OCI-LY7 (cell line): Measurements from ENCODE around the gene GMNN. TPM values are rescaled to one million over a fixed set of nuclear protein-coding genes. Genes with fewer than 3 reads are reported as not detected.

Source experiments
- BruUV-seq: library from RNA; stranded (reverse); fragments of 400-500 nt; replicated peaks from 2 replicates; lab custom pipeline; 2021; lab: Mats Ljungman, UMichigan
- CTCF ChIA-PET: fragments of 300-600 bp; sonication (Branson Sonifier 250); formaldehyde crosslinking; loops from one replicate; lab custom pipeline; 2022; ENCODE audit warnings: antibody characterized with exemption; ENCODE audit not compliant: unreplicated experiment; lab: Charles Lee
- POLR2A ChIA-PET: fragments of 300-600 bp; sonication (Branson Sonifier 250); formaldehyde crosslinking; loops from one replicate; lab custom pipeline; 2022; ENCODE audit warnings: antibody characterized with exemption; lab: Charles Lee
- DNase-seq: peaks from one replicate; pipeline ENCODE4 v3.0.0-alpha.2; 2015; ENCODE audit warnings: low spot score
- H2AFZ ChIP-seq: fragments of 200-600 bp; sonication (generic), shearing (Covaris generic); 2 replicates; pipeline ENCODE4 v1.6.1; 2014; ENCODE audit warnings: mild to moderate bottlenecking, antibody characterized with exemption, low read length, moderate library complexity
- H3K27ac ChIP-seq: fragments of 200-600 bp; sonication (generic); 2 replicates; pipeline ENCODE4 v1.5.1; 2014; ENCODE audit warnings: mixed run types, low read depth, mild to moderate bottlenecking, moderate library complexity, low read length, inconsistent platforms; ENCODE audit not compliant: poor library complexity, severe bottlenecking
- H3K36me3 ChIP-seq: fragments of 200-600 bp; sonication (generic); 2 replicates; pipeline ENCODE4 v1.6.1; 2014; ENCODE audit warnings: mild to moderate bottlenecking, antibody characterized with exemption, low read length, moderate library complexity, mixed read lengths; ENCODE audit not compliant: insufficient read depth
- H3K4me1 ChIP-seq: fragments of 200-600 bp; sonication (generic); 2 replicates; pipeline ENCODE4 v1.5.1; 2014; ENCODE audit warnings: mild to moderate bottlenecking, low read length; ENCODE audit not compliant: insufficient read depth, poor library complexity, severe bottlenecking
- H3K4me2 ChIP-seq: fragments of 200-600 bp; sonication (generic); 2 replicates; pipeline ENCODE4 v1.6.1; 2014; ENCODE audit warnings: mild to moderate bottlenecking, low read length
- H3K4me3 ChIP-seq: fragments of 200-600 bp; sonication (generic); 2 replicates; pipeline ENCODE4 v1.5.1; 2014; ENCODE audit warnings: mild to moderate bottlenecking, low read depth, low read length; ENCODE audit not compliant: poor library complexity, severe bottlenecking
- H3K79me2 ChIP-seq: fragments of 200-600 bp; sonication (generic); 2 replicates; pipeline ENCODE4 v1.6.1; 2016; ENCODE audit warnings: low read depth, mild to moderate bottlenecking, low read length, moderate library complexity, mixed read lengths; ENCODE audit not compliant: insufficient read depth
- H3K9me2 ChIP-seq: fragments of 200-600 bp; sonication (generic); 2 replicates; pipeline ENCODE4 v1.6.1; 2016; ENCODE audit warnings: mild to moderate bottlenecking, low read length, mixed read lengths; ENCODE audit not compliant: insufficient read depth
- H3K9me3 ChIP-seq: fragments of 200-600 bp; sonication (generic); 2 replicates; pipeline ENCODE4 v1.6.1; 2014; ENCODE audit warnings: mild to moderate bottlenecking, mixed run types, low read length, mixed read lengths
- H4K20me1 ChIP-seq: fragments of 200-600 bp; sonication (generic); 2 replicates; pipeline ENCODE4 v1.6.1; 2014; ENCODE audit warnings: mild to moderate bottlenecking, antibody characterized with exemption, low read length, moderate library complexity, mixed read lengths; ENCODE audit not compliant: insufficient read depth
- CTCF ChIP-seq: fragments of 200-600 bp; sonication (generic); conservative IDR thresholded peaks from 2 replicates; pipeline ENCODE4 v1.5.1; 2014; ENCODE audit warnings: mild to moderate bottlenecking, antibody characterized with exemption, low read length, moderate library complexity, mixed read lengths
- EZH2phosphoT487 ChIP-seq: fragments of 200-600 bp; sonication (generic); IDR thresholded peaks from 2 replicates; pipeline ENCODE4 v1.6.1; 2018; ENCODE audit warnings: low read depth, borderline replicate concordance, mild to moderate bottlenecking, mixed run types, antibody characterized with exemption, low read length, moderate library complexity, mixed read lengths
- intact Hi-C: fragments of 100-400 bp; cut with micrococcal nuclease; formaldehyde crosslinking; loops from one replicate; pipeline ENCODE4 v1.10.0; 2022; ENCODE audit not compliant: unreplicated experiment
- total RNA-seq, 2 experiments: library from RNA; depleted of rRNA in 1 of 2; stranded (reverse); fragments of >200 nt in 1 of 2; shearing (Covaris generic) in 1 of 2; gene quantifications; 2 replicates each; pipeline ENCODE4 v1.2.3, GENCODE V29; 2014 to 2022

The GMNN gene
- total RNA-seq, 2 experiments from 2014 or later = 101 to 120 TPM

GRCh38 chr6:24755279-24755678 lies 19.5 kb upstream of the GMNN start:
- ChIA-PET CTCF (no interaction called here), POLR2A (interaction anchor here (1.2 kb wide), 1 partner anchor 23 kb away, joined by 4 read pairs; no protein-coding TSS in a partner anchor)
- Histone ChIP-seq H3K4me2 (no peak overlapping the region), H3K9me3 (peaks cover 19% of the 10 kb centered on the region; the same call in 1 of the 2 replicates), H3K9me2 (no peaks in the 10 kb centered on the region), H2AFZ (no peak overlapping the region), H4K20me1 (no peaks in the 10 kb centered on the region), H3K4me3 (no peak overlapping the region), H3K4me1 (no peaks in the 10 kb centered on the region), H3K36me3 (no peaks in the 10 kb centered on the region), H3K27ac (no peak overlapping the region), H3K79me2 (no peaks in the 10 kb centered on the region)
- TF ChIP-seq CTCF = no peak
- no peak for TF ChIP-seq EZH2phosphoT487
- no peak for DNase-seq
- BruUV-seq = no TSS peak
- intact Hi-C loops = no loop called here

GRCh38 chr6:24757611-24758010 lies 17.1 kb upstream of the GMNN start:
- H3K36me3 ChIP-seq = no peaks in the 10 kb centered on the region
- no TSS peak for BruUV-seq
- H3K9me2 ChIP-seq = no peaks in the 10 kb centered on the region
- intact Hi-C loops = no loop called here
- DNase-seq = no peak
- no peaks in the 10 kb centered on the region for H4K20me1 ChIP-seq
- H3K4me2 ChIP-seq = no peak overlapping the region
- ChIA-PET POLR2A (no interaction called here), CTCF (no interaction called here)
- H3K79me2 ChIP-seq = no peaks in the 10 kb centered on the region
- H3K9me3 ChIP-seq = peaks cover 19% of the 10 kb centered on the region; the same call in 1 of the 2 replicates
- no peak overlapping the region for H2AFZ ChIP-seq
- H3K27ac ChIP-seq = no peak overlapping the region
- TF ChIP-seq CTCF = no peak
- TF ChIP-seq EZH2phosphoT487 = no peak
- no peak overlapping the region for H3K4me3 ChIP-seq
- peaks cover 8% of the 10 kb centered on the region for H3K4me1 ChIP-seq

GRCh38 chr6:24759718-24760117 lies 15.0 kb upstream of the GMNN start:
- CTCF ChIA-PET = no interaction called here
- no peaks in the 10 kb centered on the region for H3K79me2 ChIP-seq
- peaks cover 8% of the 10 kb centered on the region; the same call in 1 of the 2 replicates for H3K9me3 ChIP-seq
- H2AFZ ChIP-seq = no peak overlapping the region
- no peak for DNase-seq
- peaks cover 8% of the 10 kb centered on the region for H3K4me1 ChIP-seq
- H3K4me2 ChIP-seq = no peak overlapping the region
- no peaks in the 10 kb centered on the region for H3K9me2 ChIP-seq
- intact Hi-C loops = no loop called here
- POLR2A ChIA-PET = interaction anchor here (0.8 to 1.4 kb wide), 2 partner anchors 14 to 258 kb away, joined by 3 to 4 read pairs; no protein-coding TSS in a partner anchor
- H4K20me1 ChIP-seq = no peaks in the 10 kb centered on the region
- H3K36me3 ChIP-seq = no peaks in the 10 kb centered on the region
- no peak overlapping the region for H3K27ac ChIP-seq
- BruUV-seq = no TSS peak
- H3K4me3 ChIP-seq = no peak overlapping the region
- no peak for TF ChIP-seq EZH2phosphoT487
- TF ChIP-seq CTCF = no peak
